ENCODE measurements around the gene EAF1. TPM values are rescaled to one million over a fixed set of nuclear protein-coding genes. Genes with fewer than 3 reads are reported as not detected.

EAF1 gene
- total and polyA plus RNA-seq, 12 donors = 2.6 to 30.6 (median 20.3) TPM

GRCh38 chr3:15467227-15468181 lies 40.1 kb downstream of the EAF1 start:
- 80 to 87% (median 84%) methylated on average over 10 to 11 of the region's 11 CpGs for WGBS, 4 donors
- intact Hi-C loops (cut with DNase I) = no loop called here

GRCh38 chr3:15470261-15470660 lies 42.9 kb downstream of the EAF1 start:
- H3K4me1 ChIP-seq (replicated peaks in 1 of 2) = no peaks in the 10 kb centered on the region
- no peak for TF ChIP-seq POLR2A (IDR thresholded peaks at IDR 0.05)
- TF ChIP-seq CTCF (IDR thresholded peaks at IDR 0.05) = no peak
- no peak overlapping the region for H3K4me3 ChIP-seq
- H3K36me3 ChIP-seq (replicated peaks in 1 of 2) = no peaks in the 10 kb centered on the region
- intact Hi-C loops (cut with DNase I) = no loop called here
- H3K27ac ChIP-seq = no peak overlapping the region
- peak in 1 of 7 donors; percentile 31 for DNase-seq
- no peaks in the 10 kb centered on the region for H3K27me3 ChIP-seq
- 91 to 98% (median 92%) methylated on average over 6 of the region's 6 CpGs for WGBS, 4 donors
- no peaks in the 10 kb centered on the region for H3K9me3 ChIP-seq (replicated peaks in 1 of 3)

More at GRCh38 chr3:15467227-15468181, 40.1 kb downstream of the EAF1 start:
- Histone ChIP-seq H3K4me1 (replicated peaks in 1 of 2) (no peaks in the 10 kb centered on the region), H3K27me3 (no peaks in the 10 kb centered on the region), H3K9me3 (replicated peaks in 1 of 3) (no peaks in the 10 kb centered on the region), H3K27ac (no peak overlapping the region), H3K36me3 (replicated peaks in 1 of 2) (no peaks in the 10 kb centered on the region), H3K4me3 (no peak overlapping the region)
- DNase-seq = peak in 1 of 7 donors; percentile 41
- TF ChIP-seq POLR2A (IDR thresholded peaks at IDR 0.05) (no peak), CTCF (IDR thresholded peaks at IDR 0.05) (no peak)

GRCh38 chr3:15470849-15471248 lies 43.5 kb downstream of the EAF1 start:
- H3K4me3 ChIP-seq = no peak overlapping the region
- H3K27ac ChIP-seq = no peak overlapping the region
- DNase-seq = peak in 1 of 7 donors; percentile 20
- 88 to 98% (median 96%) methylated on average over 2 of the region's 2 CpGs for WGBS, 4 donors
- TF ChIP-seq POLR2A (IDR thresholded peaks at IDR 0.05) (no peak), CTCF (IDR thresholded peaks at IDR 0.05) (no peak)
- no peaks in the 10 kb centered on the region for H3K27me3 ChIP-seq
- no peaks in the 10 kb centered on the region for H3K36me3 ChIP-seq (replicated peaks in 1 of 2)
- intact Hi-C loops (cut with DNase I) = no loop called here
- no peaks in the 10 kb centered on the region for H3K9me3 ChIP-seq (replicated peaks in 1 of 3)
- no peaks in the 10 kb centered on the region for H3K4me1 ChIP-seq (replicated peaks in 1 of 2)

- H3K4me1 ChIP-seq (replicated peaks in 1 of 2) = no peaks in the 10 kb centered on the region
- DNase-seq = peak in 1 of 7 donors; percentile 6
- TF ChIP-seq CTCF (IDR thresholded peaks at IDR 0.05) (no peak), POLR2A (IDR thresholded peaks at IDR 0.05) (no peak)
- H3K36me3 ChIP-seq (replicated peaks in 1 of 2) = no peaks in the 10 kb centered on the region
- no peak overlapping the region for H3K4me3 ChIP-seq
- H3K27me3 ChIP-seq = no peaks in the 10 kb centered on the region
- no peaks in the 10 kb centered on the region for H3K9me3 ChIP-seq (replicated peaks in 1 of 3)
- intact Hi-C loops (cut with DNase I) = no loop called here
- no peak overlapping the region for H3K27ac ChIP-seq
- 86 to 91% (median 88%) methylated on average over 3 of the region's 3 CpGs for WGBS, 4 donors
Measured at GRCh38 chr3:15471861-15472260, 44.5 kb downstream of the EAF1 start.

Data from adrenal gland (tissue), 12 donors.